Central memory CD4-positive, alpha-beta T cell (primary cell): ENCODE data around the gene CELSR1.

Experiments used
- DNase-seq: peaks from one replicate; pipeline ENCODE4 v3.0.0; 2022

CELSR1 gene

DNA sequence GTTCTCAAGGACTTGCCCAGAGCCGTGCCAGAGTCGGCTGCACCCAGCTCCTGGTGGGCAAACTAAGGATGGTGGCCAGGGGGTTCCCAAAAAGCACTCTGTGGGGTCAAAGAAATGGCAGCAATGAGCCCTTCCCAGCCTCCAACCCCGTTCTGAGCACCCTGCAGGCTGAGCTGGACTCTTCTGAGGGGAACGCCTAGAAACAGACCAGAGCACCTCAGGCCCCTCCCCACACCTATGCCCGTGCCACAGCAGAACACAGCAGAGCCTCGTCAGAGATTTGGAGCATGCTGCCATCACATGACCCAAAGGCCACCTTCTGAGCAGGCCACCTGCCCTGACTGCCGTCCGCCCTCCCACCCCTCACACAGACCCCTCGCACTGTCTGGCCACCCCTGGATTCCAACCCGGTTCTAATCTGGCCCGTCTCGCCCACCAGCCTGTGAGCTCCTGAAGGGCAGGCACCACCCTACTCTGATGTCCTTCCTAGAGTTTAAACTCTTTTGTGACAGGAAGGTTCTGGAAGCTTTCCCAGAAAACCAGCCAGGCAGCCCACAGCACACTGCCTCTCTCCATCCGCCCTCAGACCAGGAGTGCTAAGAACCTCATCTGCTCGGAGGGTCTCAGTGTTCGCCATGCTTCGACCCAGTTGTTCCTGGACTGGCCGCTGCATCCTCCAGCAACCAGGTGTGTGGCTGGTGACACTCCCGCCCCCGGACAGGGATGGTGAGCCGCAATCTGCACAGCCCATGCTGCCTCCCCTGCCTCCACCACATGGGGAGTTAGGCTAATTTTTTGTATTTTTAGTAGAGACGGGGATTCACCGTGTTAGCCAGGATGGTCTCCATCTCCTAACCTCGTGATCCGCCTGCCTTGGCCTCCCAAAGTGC, 97.6 kb downstream of the CELSR1 start:
- DNase-seq: no peak

DNA sequence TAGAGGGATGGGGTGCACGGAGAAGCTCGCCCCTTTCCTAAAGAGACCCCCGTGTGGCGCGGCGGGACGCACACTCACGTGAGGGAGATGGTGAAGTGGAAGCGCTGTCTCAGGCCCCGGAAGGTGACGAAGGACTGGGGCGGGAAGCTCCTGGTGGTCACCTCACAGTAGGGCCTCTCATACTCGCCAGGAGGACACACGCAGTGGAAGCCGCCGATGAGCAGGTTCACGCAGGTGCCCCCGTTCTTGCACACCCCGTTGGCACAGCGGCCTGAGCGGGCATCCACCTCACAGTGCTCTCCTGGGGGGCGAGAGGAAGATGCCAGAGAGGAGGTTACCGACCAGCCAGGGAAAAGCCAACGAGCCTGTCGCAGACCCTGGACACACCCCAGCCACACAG, 98.3 kb downstream of the CELSR1 start:
- no peak for DNase-seq

DNA sequence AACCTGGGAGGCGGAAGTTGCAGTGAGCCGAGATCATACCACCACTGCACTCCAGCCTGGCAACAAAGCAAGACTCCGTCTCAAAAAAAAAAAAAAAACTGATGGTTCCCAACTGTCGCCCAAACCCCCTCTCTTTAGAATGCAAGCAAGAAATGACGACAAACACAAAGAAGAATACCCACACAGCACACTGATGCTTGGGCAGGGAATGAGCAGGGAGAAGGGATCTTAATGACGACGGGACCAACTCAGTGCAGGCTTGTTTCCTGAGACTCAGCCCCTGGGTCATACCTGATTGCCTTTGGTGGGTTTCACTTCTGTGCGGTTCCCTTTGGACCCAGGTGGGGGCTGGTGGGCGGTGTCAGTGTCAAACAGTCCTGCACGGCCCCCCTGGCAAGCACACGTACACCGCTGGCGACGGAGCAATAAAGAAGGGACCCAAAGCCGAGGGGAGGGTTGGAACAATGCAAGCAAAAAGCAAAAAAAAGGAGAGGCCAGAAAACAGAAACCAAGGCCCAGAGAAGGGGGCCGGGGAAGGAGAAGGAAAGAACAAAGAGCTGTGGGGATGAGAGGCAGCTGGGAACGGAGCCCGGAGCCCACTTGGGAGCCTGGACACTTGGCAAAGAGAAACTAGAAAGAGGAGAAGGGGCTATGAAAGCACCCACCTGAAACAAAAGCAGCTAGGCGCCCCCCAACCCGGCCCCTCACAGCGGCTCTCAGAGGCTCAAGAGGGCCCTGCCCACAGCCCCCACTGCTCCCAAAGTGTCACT, 99.6 kb downstream of the CELSR1 start:
- DNase-seq: no peak

DNA sequence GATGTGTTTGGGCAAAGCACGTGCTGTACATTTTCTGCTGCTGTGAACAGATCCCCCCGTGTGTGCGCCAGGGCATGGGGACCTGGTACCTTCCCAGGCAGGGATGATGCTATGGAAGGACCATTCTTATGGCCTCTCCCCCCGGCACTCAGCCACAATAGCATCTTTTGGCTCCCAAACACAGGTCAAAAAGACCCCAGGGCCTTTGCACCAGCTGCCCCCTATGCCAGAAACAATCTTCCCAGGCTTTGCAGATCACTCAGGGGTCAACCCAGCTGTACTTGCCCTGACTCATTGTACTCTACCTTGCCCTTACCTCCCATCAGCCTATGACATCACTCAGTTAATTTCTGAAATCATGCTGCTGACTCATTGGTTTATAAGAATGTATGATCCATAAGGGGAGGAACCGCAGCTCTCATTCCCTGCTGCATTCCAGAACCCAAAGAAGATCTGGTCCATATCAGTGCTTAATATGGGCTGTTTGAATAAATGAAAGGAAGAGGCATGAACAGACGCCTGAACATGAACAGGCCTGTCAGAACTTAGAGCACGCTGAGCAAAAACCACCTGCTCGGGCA, 100.7 kb downstream of the CELSR1 start:
- DNase-seq: no peak

DNA sequence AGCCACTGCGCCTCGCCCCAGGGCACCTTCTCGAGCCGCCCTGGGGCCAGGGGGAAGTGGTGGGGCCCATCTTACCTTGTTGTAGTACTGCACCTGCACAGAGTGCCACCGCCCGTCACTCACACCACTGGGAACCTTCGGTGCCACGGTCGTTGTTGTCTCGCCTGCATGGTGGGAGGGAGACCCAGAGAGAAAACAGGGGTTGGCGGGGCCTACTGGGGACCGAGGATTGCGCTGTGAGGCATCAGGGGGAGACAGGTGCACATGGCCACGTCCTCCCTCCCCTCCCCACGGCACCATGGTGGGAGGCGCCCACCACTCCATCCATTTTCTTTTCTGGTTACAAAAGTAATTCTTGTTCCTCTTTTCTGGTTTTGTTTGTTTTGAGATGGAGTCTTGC, 104.1 kb downstream of the CELSR1 start:
- DNase-seq: no peak

- peak; percentile 43 for DNase-seq
Observed at GRCh38 chr22:46432164-46433068, 105.0 kb downstream of the CELSR1 start.

GRCh38 chr22:46430961-46431838, 106.2 kb downstream of the CELSR1 start:
- DNase-seq: no peak

- no peak for DNase-seq
Observed at GRCh38 chr22:46429325-46429853, 108.0 kb downstream of the CELSR1 start.

DNA sequence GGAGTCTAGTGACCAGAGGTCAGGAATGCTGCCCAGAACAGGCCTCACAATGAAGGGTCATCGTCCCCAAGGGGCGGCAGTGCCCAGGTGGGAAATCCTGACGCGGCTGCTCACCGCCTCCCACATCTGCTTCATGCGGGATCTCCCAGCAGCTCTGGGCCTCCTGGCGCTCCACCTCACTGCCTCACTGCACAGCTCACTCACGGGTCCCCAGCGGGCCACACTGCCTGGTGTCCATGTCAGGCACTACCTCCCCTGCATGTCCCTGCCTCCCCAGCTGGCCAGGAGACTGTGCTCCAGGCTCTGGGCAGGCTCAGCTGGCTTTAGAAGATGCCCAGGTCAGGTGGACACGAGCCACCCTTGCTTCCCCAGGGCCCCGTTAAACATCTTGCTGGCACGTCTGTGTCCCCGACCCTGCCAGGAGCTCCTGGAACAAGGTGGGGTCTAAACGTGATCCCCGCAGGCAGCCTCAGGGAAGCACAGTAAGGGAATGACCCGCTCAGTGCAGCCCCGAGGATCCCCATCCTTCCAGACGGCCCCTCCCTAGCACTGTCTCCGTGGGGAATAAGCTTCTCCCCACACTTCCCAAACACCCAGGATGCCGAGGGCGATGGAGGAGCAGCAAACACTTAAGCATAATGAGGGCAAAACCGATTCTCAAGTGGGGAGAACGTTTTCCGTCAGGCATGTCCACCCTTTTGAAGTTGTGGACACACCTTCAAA, 108.7 kb downstream of the CELSR1 start:
- no peak for DNase-seq

DNA sequence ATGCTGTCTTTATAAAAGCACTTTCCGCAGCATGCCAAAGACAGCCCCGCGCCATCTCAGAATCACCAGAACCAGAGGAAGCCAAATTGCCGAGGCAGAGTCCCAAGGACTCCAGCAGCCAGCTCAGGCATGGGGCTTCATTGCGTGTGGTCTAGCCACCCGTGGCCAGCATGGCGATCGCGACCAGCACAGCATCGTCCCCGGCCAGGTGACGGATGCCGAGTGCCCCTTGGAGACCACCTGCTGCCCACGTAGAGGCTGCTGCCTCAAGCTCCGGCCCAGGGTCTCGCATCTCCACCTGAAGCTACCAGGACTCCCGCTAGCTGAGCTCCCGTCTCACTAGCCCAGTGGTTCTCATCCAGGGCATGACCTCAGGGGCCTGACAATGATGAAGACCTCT, 109.2 kb downstream of the CELSR1 start:
- no peak for DNase-seq

GRCh38 chr22:46425016-46425415, 112.4 kb downstream of the CELSR1 start:
- DNase-seq: no peak

- DNase-seq: no peak
Observed at GRCh38 chr22:46424496-46424895, 112.9 kb downstream of the CELSR1 start.

- DNase-seq: no peak
Observed at GRCh38 chr22:46422896-46423295, 114.5 kb downstream of the CELSR1 start.

- DNase-seq: peak; percentile 26
Observed at GRCh38 chr22:46421267-46421666, 116.2 kb downstream of the CELSR1 start.

DNA sequence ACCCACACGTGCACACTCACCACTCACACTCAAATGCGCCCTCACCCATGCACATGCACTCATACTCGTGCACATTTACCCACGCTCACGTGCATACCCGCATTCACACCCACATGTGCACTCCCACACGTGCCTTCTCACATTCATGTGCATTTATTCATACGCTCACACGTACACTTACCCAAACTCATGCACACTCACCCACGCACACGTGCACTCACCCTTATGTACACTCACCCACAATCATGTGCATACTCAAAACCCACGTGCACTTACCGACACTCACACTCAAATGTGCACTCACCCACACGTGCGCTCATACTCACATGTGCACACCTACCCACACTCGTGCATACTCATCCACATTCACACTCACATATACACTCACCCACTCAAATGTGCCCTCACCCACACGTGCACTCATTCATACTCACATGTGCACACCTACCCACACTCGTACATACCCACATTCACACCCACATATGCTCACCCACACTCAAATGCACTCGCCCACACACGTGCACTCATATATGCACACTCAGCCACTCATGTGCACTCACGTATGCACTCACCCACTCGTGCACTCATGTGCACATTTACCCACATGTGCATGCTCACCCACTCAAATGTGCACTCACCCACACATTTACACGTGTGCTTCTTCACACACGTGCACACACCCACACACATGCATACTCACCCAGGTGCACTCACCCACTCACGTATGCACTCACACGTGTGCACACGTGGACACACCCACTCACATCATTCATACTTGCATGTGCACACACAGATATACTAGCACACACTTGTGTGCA, 117.5 kb downstream of the CELSR1 start:
- DNase-seq: no peak

- DNase-seq: no peak
Observed at GRCh38 chr22:46418827-46419226, 118.6 kb downstream of the CELSR1 start.

- no peak for DNase-seq
Observed at GRCh38 chr22:46417769-46418168, 119.7 kb downstream of the CELSR1 start.

DNA sequence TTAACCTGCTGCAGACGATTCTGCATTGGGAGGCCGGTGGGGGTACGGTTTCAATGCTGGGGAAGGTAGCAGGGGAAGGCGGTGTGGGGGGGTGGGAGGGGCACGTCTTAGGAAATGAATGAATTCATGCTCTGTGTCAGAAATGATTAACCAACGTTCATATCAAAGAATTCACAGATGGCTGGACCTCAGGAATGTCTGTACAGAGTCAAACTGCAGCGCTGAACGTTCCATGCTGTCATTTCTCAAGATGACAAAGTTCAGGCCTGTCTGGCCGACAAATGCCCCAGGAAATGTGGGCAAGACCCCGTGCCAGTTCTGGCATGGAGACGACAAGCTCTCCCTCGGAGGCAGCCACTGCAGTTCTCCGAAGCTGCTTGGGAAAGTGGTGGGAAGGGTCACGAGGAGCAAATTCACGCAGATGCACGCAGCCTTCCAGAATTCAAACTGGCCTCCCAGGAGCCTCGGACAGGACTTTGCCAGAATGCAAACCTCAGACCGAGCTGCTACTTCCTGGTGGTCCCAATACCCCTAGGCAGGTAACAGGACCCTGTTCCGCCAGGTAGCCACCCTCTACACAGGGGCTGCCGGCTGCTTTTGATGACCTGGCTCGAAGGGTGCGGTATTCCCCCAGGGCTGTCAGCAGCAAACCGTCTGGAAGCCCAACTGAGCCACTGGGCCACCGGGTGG, 120.4 kb downstream of the CELSR1 start:
- no peak for DNase-seq

GRCh38 chr22:46416520-46416871, 120.9 kb downstream of the CELSR1 start:
- no peak for DNase-seq
